HEK293T (cell line): ENCODE measurements around the gene ASAP3.

Experiments used
- BHLHE40 ChIP-seq: fragments of 450-650 bp; IDR thresholded peaks from 2 replicates; pipeline ENCODE4 v1.6.1; 2016; ENCODE audit warnings: mild to moderate bottlenecking, moderate library complexity, borderline replicate concordance
- ELF4 ChIP-seq: fragments of 450-650 bp; IDR thresholded peaks from 2 replicates; pipeline ENCODE4 v1.6.1; 2017; ENCODE audit warnings: antibody characterized with exemption
- FOXA1 ChIP-seq: fragments of 450-650 bp; IDR thresholded peaks from 2 replicates; pipeline ENCODE4 v1.6.1; 2016; ENCODE audit warnings: mild to moderate bottlenecking
- FOXM1 ChIP-seq: fragments of 450-650 bp; IDR thresholded peaks from 2 replicates; pipeline ENCODE4 v1.6.1; 2017; ENCODE audit warnings: mild to moderate bottlenecking, borderline replicate concordance
- HDGF ChIP-seq: fragments of 450-650 bp; IDR thresholded peaks from 2 replicates; pipeline ENCODE4 v1.6.1; 2017; ENCODE audit warnings: antibody characterized with exemption, borderline replicate concordance
- L3MBTL2 ChIP-seq: fragments of 450-650 bp; conservative IDR thresholded peaks from 2 replicates; pipeline ENCODE4 v1.6.1; 2016; ENCODE audit warnings: mild to moderate bottlenecking
- NFRKB ChIP-seq: fragments of 450-650 bp; IDR thresholded peaks from 2 replicates; pipeline ENCODE4 v1.6.1; 2016; ENCODE audit warnings: mild to moderate bottlenecking, moderate library complexity
- SP1 ChIP-seq: fragments of 450-650 bp; IDR thresholded peaks from 2 replicates; pipeline ENCODE4 v1.6.1; 2017
- SUZ12 ChIP-seq: fragments of 450-650 bp; IDR thresholded peaks from 2 replicates; pipeline ENCODE4 v1.6.1; 2016; ENCODE audit warnings: mild to moderate bottlenecking
- TARDBP ChIP-seq: fragments of 450-650 bp; IDR thresholded peaks from 2 replicates; pipeline ENCODE4 v1.6.1; 2016
- ZNF384 ChIP-seq: fragments of 450-650 bp; IDR thresholded peaks from 2 replicates; pipeline ENCODE4 v1.6.1; 2016
- TF ChIP-seq, protein P1 (sequence below): fragments of 450-650 bp; IDR thresholded peaks from 2 replicates; pipeline ENCODE4 v1.6.1; 2016

DNA sequence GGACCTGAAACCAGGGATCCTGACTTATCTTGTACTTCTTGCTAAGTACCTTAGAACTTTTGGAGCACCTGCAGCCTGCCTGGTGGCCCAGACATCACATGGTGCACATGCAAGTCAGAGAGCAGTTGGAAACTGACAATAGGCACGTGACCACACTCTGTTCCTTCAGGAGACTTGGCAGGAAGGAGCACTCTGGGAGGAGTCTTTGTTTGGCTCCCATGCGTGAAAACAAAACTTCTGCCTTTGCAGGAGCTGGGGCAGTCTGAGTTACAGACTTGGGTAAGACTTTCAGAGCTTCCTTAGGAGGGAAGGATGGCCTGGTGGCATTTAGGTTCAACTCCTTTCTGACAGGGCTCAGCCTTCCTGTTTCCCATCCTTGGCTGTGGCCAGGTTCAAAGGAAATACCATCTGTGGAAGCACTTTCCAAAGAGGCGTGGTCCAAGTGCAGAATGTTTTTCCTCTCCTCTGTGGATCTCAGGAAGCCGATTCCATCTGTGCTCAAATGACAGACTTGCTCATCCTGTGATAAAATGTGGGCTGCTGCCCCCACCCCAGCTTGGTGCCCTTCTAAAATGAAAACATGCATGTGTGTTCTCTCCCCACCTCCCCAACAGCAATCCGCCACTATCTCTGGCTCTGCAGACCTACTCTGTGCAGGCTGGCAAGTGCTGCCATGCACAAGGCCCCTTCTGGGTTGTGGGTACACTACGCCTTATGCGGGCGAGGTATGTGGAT, 100.2 kb downstream of the ASAP3 start:
- TF ChIP-seq SP1, result no peak
- TF ChIP-seq BHLHE40, result no peak
- TF ChIP-seq L3MBTL2, result no peak
- no peak for TF ChIP-seq TARDBP
- no peak for TF ChIP-seq FOXM1
- TF ChIP-seq NFRKB, result no peak
- TF ChIP-seq ELF4, result no peak
- TF ChIP-seq ZNF384, result no peak
- TF ChIP-seq FOXA1, result no peak
- TF ChIP-seq, protein P1, sequence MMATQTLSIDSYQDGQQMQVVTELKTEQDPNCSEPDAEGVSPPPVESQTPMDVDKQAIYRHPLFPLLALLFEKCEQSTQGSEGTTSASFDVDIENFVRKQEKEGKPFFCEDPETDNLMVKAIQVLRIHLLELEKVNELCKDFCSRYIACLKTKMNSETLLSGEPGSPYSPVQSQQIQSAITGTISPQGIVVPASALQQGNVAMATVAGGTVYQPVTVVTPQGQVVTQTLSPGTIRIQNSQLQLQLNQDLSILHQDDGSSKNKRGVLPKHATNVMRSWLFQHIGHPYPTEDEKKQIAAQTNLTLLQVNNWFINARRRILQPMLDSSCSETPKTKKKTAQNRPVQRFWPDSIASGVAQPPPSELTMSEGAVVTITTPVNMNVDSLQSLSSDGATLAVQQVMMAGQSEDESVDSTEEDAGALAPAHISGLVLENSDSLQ, result no peak
- TF ChIP-seq HDGF, result no peak
- TF ChIP-seq SUZ12, result no peak
